Heart left ventricle (tissue), 16 donors: Measurements from ENCODE around the gene JPT1. TPM values are rescaled to one million over a fixed set of nuclear protein-coding genes. Genes with fewer than 3 reads are reported as not detected.

Experiments
- ATAC-seq, 4 donors: fragments of 200-7000 bp; cut with Tn5 transposase; one replicate each; pipeline ENCODE4 v1.9.1; 2020 to 2022; ENCODE audit warnings: moderate library complexity in 4 of 4, mild to moderate bottlenecking in 3 of 4, moderate number of reproducible peaks in 1 of 4
- DNase-seq, 5 donors: peaks; one replicate each; pipeline ENCODE4 v3.0.0-alpha.2; 2020
- H3K27ac ChIP-seq, 12 donors: fragments of 200-600 bp; sonication (generic) in 4 of 12; one replicate each; pipeline versions ENCODE4 v1.5.0 to v1.8.0; 2016 to 2022; ENCODE audit warnings: mild to moderate bottlenecking in 2 of 12
- H3K27me3 ChIP-seq, 9 donors: fragments of 200-600 bp; sonication (generic) in 2 of 9; one replicate each; pipeline versions ENCODE4 v1.5.1 to v1.8.0; 2016 to 2022; ENCODE audit warnings: mild to moderate bottlenecking in 3 of 9
- H3K36me3 ChIP-seq, 9 donors: fragments of 200-600 bp; sonication (generic) in 2 of 9; one replicate each; pipeline versions ENCODE4 v1.5.0 to v1.8.0; 2018 to 2022; ENCODE audit warnings: mild to moderate bottlenecking in 2 of 9
- H3K4me1 ChIP-seq, 12 donors: fragments of 200-600 bp; sonication (generic) in 4 of 12; one replicate each; pipeline versions ENCODE4 v1.5.0 to v1.8.0; 2016 to 2022; ENCODE audit warnings: mild to moderate bottlenecking in 3 of 12
- H3K4me3 ChIP-seq, 12 donors: fragments of 200-600 bp; sonication (generic) in 4 of 12; one replicate each; pipeline versions ENCODE4 v1.5.0 to v1.8.0; 2017 to 2022; ENCODE audit warnings: mild to moderate bottlenecking in 9 of 12, moderate library complexity in 4 of 12
- H3K9me3 ChIP-seq, 12 donors: fragments of 200-600 bp; sonication (generic) in 4 of 12; one replicate each; pipeline versions ENCODE4 v1.5.0 to v1.8.0; 2016 to 2022; ENCODE audit warnings: mild to moderate bottlenecking in 1 of 12
- POLR2A ChIP-seq, 2 donors: fragments of 450-650 bp; IDR thresholded peaks; one replicate each; pipeline ENCODE4 v1.6.1; 2017; ENCODE audit warnings: antibody characterized with exemption in 2 of 2, mild to moderate bottlenecking in 2 of 2, moderate library complexity in 2 of 2
- WGBS, 4 donors: extraction: QIAGEN DNeasy Blood & Tissue Kit in 2 of 4; methylation state at CpG; one replicate each; pipeline versions ENCODE4 v1.1.5 to v1.1.7; 2013 to 2018; 5-methylcytosine and 5-hydroxymethylcytosine counted together
- intact Hi-C, 10 donors: fragments of 100-400 bp; cut with DNase I; formaldehyde crosslinking; loops; one replicate each; pipeline versions ENCODE4 v1.11.1 to v1.14.2; 2022
- polyA plus RNA-seq, 2 donors: library from polyadenylated mRNA; stranded (reverse); fragments of 200-250 nt; gene quantifications; one replicate each; pipeline ENCODE4 v1.2.3, GENCODE V29; 2013
- total RNA-seq, 9 donors: library from RNA; depleted of rRNA in 2 of 9; stranded (reverse); fragments of >200 nt in 2 of 9; fragmentation: NEBNext Ultra II Directional in 3 of 9; extraction: Animal tissue kit (Norgen Biotek cat#: 25700) in 3 of 9; gene quantifications; one replicate each; pipeline versions ENCODE4 v1.1.0 to v1.2.4, GENCODE V29; 2016 to 2023
- TF ChIP-seq, protein P1 (sequence below), 12 donors: fragments of 200-600 bp; sonication (generic) in 4 of 12; IDR thresholded peaks; one replicate each; pipeline versions ENCODE4 v1.5.0 to v1.8.0; 2018 to 2022; ENCODE audit warnings: antibody characterized with exemption in 12 of 12, mild to moderate bottlenecking in 5 of 12
- donor health status: ischemic (EF 13 %, LVEDD 7.1; RV severe dilation, severe dysfunction).
- donor health status: healthy with polysubstance abuse.
- donor health status: DM: no; HTN: yes; CAD: no.
- donor health status: DM: no; HTN: no; CAD: no.
- donor health status: ischemic (EF 25% LVEDD 6.9; RV normal size, moderate dysfunction).
- donor health status: ischemic (EF 25% LVEDD 5.7; RV mildly dilated, moderate dysfunction).
- donor health status: healthy.
- donor health status: DM: yes; HTN: yes; CAD: no.
- donor health status: ischemic (EF 35%, LVEDD 5.7; RV mildly dilated, moderate dysfunction).
- donor health status: nonischemic (EF 11% LVEDD 7.7; RV severe dilation, severe dysfunction).
- donor health status: DM: yes; HTN: yes; CAD: no.
- donor health status: PGD.
- donor health status: ischemic (EF 29% LVEDD 5.4; RV normal size, mild dysfunction).
- donor health status: nonischemic (EF 23%, LVEDD 6.1; RV moderate dilation, normal function).

Gene JPT1
- total and polyA plus RNA-seq, 11 donors, result 10.4 to 68.0 (median 17.6) TPM

DNA sequence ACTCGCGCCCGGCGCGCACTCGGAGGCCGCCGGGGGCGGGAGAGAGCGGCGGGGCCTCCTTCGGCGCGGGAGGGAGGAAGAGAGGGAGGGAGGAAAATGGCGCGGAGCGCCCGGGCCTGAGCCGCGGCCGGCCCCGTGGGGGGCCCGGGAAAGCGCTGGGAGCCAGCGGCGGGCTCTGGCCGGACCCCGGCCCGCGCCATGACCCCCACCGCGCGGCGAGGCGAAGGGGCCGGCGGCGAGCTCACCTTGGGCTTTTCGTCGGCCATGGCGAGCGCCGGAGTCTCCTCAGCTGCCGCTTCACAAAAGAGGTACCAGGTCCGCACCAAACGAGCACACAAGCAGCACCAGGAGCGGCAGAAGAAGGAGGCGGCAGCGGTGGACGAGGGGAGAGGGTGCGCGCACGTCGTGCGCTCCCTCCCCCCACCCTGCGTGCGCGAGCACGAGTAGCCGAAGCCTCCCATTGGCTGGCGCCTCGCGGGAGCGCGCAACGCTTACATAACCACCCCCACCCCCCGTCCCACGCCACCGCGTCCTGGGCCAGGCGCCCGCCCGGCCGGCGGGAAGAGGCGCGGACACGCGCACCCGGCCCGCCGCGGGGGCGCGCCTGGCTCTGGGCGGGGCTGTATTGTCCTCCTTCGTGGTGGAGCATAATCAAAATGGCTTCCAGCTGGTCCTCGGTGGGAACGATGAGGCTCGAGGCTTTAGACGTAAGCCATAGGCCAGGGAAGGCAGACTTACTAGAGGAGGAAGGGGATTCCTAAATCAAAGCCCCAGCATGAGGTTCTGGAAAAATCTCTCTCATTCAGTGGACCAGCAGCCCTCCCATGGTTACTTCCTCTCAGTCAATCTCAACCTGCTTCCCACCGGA lies 28.5 kb upstream of the JPT1 start, which contains the start of gene SUMO2:
Gene SUMO2 (minus strand): TSS at position 391 of the 868 bp plus-strand sequence. CDS start 125 bp downstream, at position 266.
- Histone ChIP-seq H3K4me3 (peak within 1 kb of the TSS; percentile 62 to 98 (median 90)), H3K27me3 (no peaks in the 10 kb centered on the region), H3K4me1 (peaks cover 0 to 37% (median 23%) of the 10 kb centered on the region in 12 donors), H3K27ac (peak within 1 kb of the TSS; percentile 94 to 100 (median 100)), H3K36me3 (peaks cover 0 to 30% (median 27%) of the 10 kb centered on the region in 9 donors), H3K9me3 (no peaks in the 10 kb centered on the region)
- ATAC-seq (peak; percentile 91 to 96 (median 96)), DNase-seq (peak; percentile 95 to 98 (median 96))
- TF ChIP-seq POLR2A (IDR thresholded peaks at IDR 0.05), result peak in 1 of 2 donors; percentile 70
- TF ChIP-seq, protein P1, sequence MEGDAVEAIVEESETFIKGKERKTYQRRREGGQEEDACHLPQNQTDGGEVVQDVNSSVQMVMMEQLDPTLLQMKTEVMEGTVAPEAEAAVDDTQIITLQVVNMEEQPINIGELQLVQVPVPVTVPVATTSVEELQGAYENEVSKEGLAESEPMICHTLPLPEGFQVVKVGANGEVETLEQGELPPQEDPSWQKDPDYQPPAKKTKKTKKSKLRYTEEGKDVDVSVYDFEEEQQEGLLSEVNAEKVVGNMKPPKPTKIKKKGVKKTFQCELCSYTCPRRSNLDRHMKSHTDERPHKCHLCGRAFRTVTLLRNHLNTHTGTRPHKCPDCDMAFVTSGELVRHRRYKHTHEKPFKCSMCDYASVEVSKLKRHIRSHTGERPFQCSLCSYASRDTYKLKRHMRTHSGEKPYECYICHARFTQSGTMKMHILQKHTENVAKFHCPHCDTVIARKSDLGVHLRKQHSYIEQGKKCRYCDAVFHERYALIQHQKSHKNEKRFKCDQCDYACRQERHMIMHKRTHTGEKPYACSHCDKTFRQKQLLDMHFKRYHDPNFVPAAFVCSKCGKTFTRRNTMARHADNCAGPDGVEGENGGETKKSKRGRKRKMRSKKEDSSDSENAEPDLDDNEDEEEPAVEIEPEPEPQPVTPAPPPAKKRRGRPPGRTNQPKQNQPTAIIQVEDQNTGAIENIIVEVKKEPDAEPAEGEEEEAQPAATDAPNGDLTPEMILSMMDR (IDR thresholded peaks at IDR 0.05), result peak in 6 of 12 donors; percentile 24 to 54 (median 32)
- intact Hi-C loops, result loop anchor here in 3 of 10 donors (2.0 to 10.0 kb wide), 5 partner anchors 22 to 198 kb away; partner anchors contain the start of genes CDR2L (in 1 of the 3), JPT1 (in 1 of the 3) and NUP85 (in 1 of the 3)
- 1 to 2% (median 1%) methylated on average over 35 to 92 of the region's 92 CpGs for WGBS, 4 donors

DNA sequence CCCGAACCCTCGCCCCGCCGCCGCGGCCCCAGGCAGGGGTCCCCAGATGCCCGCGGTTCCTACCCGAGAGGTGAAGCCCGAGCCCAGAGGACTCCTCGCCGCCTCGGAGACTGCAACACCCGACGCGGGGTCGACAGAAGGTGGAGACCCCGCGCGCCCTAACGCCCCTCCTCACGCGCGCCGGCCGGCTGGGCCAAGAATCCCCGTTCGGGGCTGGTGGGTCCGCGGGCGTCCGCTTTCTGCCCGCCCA lies 27.9 kb upstream of the JPT1 start:
- intact Hi-C loops, result loop anchor here in 3 of 10 donors (2.0 to 10.0 kb wide), 5 partner anchors 23 to 197 kb away; partner anchors contain the start of genes CDR2L (in 1 of the 3), JPT1 (in 1 of the 3) and NUP85 (in 1 of the 3)
- Histone ChIP-seq H3K27me3 (no peaks in the 10 kb centered on the region), H3K4me1 (peaks cover 0 to 37% (median 23%) of the 10 kb centered on the region in 12 donors), H3K9me3 (no peaks in the 10 kb centered on the region), H3K27ac (peak overlapping the region; percentile 94 to 100 (median 100)), H3K4me3 (peak overlapping the region; percentile 62 to 98 (median 90)), H3K36me3 (peaks cover 0 to 36% (median 31%) of the 10 kb centered on the region in 9 donors)
- 0 to 1% (median 1%) methylated on average over 7 to 33 of the region's 33 CpGs for whole genome bisulfite sequencing, 4 donors
- DNase-seq, result peak in 2 of 5 donors; percentile 29 to 60
- TF ChIP-seq, protein P1 (IDR thresholded peaks at IDR 0.05), result peak in 3 of 12 donors; percentile 14 to 49 (median 23)
- no peak for TF ChIP-seq POLR2A (IDR thresholded peaks at IDR 0.05)
- ATAC-seq, result no peak

- peaks cover 0 to 41% (median 36%) of the 10 kb centered on the region in 9 donors for H3K36me3 ChIP-seq
- peak overlapping the region; percentile 62 to 98 (median 90) for H3K4me3 ChIP-seq
- peak overlapping the region; percentile 94 to 100 (median 100) for H3K27ac ChIP-seq
- no peaks in the 10 kb centered on the region for H3K27me3 ChIP-seq
- ATAC-seq (no peak), DNase-seq (no peak)
- intact Hi-C loops, result loop anchor here in 3 of 10 donors (2.0 to 10.0 kb wide), 5 partner anchors 23 to 197 kb away; partner anchors contain the start of genes CDR2L (in 1 of the 3), JPT1 (in 1 of the 3) and NUP85 (in 1 of the 3)
- H3K9me3 ChIP-seq, result no peaks in the 10 kb centered on the region
- TF ChIP-seq, protein P1 (IDR thresholded peaks at IDR 0.05), result no peak
- TF ChIP-seq POLR2A (IDR thresholded peaks at IDR 0.05), result no peak
- 0% methylated on average over 22 to 34 of the region's 34 CpGs for WGBS, 4 donors
- H3K4me1 ChIP-seq, result peaks cover 0 to 37% (median 23%) of the 10 kb centered on the region in 12 donors
Observed at GRCh38 chr17:75181608-75182318, 27.5 kb upstream of the JPT1 start.
